GM23248 (cell line): Measurements from ENCODE around the gene SMYD3.

Source experiments
- EZH2 ChIP-seq: fragments of 200-600 bp; sonication (generic); IDR thresholded peaks from 2 replicates; pipeline ENCODE4 v1.6.1; 2018; ENCODE audit warnings: antibody characterized with exemption, mild to moderate bottlenecking; ENCODE audit not compliant: insufficient read depth, poor library complexity, severe bottlenecking
- EZH2phosphoT487 ChIP-seq: fragments of 200-600 bp; sonication (generic); IDR thresholded peaks from 2 replicates; pipeline ENCODE4 v1.6.1; 2018; ENCODE audit warnings: antibody characterized with exemption, moderate library complexity, mild to moderate bottlenecking, low read depth; ENCODE audit not compliant: insufficient read depth

DNA sequence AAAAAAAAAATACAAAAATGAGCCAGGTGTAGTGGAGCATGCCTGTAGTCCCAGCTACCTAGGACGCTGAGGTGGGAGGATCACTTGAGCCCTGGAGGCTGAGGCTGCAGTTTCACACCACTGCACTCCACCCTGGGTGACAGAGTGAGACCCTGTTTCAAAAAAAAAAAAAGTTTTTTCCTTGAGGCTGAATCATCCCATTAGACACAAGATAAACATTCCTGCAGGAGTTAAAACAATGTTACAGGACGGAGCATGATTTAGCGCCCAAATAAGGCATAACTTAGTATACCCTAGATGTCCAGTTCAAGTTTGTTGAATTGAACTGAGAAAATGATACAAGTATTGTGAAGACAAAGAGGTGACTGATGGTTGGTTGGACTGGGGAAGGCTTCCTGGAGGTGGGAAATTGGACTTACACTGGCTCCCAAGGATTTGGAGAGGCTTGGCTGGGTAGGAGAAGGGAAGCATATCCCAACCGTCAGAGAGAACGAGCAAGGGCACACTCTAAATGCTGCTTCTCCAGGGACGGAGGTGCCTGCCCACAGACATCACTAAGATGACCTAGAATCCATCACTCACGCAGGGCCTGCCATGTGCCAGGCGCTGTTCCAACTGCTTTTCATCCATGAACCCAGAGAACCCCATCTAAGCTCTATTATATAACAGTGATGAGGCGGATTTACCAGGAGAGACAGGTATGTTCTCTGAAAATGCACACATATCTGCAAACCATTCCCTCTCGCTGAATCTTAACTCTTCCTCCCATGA, 741.7 kb downstream of the SMYD3 start:
- TF ChIP-seq EZH2phosphoT487: no peak
- no peak for TF ChIP-seq EZH2
